Endometrial microvascular endothelial cells (primary cell): Measurements from ENCODE around the gene SEC14L5. TPM values are rescaled to one million over a fixed set of nuclear protein-coding genes. Genes with fewer than 3 reads are reported as not detected.
"Not testable (repeated sequence)": the region's sequence is repeated elsewhere in the genome, so short reads cannot be mapped to it uniquely, and the experiment has no call there.

ENCODE experiments used
- in situ Hi-C: cut with HindIII; loops from 2 replicates; pipeline ENCODE4 v1.10.0; 2017; ENCODE audit warnings: low sequenced_read_pairs, low pct_unique_long_range_greater_than_20kb; ENCODE audit errors: inconsistent ontology term
- total RNA-seq: library from RNA; depleted of rRNA; stranded (reverse); fragments of >200 nt; gene quantifications from one replicate; pipeline ENCODE4 v1.2.3, GENCODE V29; 2015; ENCODE audit errors: inconsistent ontology term

Gene SEC14L5
- total RNA-seq, 1 donor from 2014 or later, result not detected

DNA sequence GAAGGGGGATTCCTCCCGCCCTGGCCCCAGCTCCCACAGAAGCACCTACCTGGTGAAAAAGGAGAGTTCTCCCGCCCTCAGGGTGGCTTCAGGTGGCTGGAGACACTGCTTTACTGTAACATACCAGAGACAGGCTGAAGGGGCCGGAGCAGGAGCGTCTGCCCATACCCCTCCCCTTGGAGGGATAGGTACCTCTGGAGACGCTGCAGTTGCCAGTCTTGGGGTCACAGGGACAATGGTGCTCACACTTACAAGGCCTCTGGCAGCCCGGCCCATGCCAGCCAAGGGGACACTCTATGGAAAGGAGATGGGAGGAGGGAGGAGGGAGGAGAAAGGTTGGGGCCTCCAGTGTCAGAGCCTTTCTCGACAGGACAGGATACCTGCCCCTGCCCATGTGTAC, 69.0 kb downstream of the SEC14L5 start:
- in situ Hi-C loops, result no loop called here

DNA sequence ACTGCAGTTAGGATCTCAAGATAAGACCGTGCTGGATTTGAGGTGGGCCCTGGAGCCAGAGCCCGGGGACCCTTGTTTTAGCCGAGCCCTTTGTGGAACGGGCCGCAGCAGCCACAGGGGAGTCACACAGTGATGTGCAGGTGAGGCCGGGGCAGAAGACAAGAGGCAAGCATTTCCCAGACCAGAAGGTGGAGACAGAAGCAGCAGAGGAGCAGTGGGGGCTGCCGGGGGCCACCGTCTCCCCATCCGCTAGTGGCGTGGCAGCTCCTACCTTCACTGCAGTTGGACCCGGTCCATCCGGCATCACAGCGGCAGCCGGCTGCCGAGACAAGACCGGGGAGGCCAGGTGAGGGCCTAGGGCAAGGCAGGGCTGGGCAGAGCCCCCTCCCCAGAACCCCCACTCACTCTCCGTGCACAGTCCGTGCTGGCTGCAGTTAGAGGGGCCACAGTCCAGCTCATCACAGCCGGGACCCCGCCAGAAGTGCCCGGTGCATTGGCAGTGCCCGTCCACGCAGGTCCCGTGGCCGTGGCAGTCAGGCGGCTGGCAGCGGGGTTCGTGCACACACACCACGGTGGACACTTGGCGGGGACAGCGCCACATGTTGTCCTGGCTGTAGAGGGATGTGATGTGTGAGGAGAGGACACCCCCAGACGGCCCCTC, 69.6 kb downstream of the SEC14L5 start:
- in situ Hi-C loops, result no loop called here

DNA sequence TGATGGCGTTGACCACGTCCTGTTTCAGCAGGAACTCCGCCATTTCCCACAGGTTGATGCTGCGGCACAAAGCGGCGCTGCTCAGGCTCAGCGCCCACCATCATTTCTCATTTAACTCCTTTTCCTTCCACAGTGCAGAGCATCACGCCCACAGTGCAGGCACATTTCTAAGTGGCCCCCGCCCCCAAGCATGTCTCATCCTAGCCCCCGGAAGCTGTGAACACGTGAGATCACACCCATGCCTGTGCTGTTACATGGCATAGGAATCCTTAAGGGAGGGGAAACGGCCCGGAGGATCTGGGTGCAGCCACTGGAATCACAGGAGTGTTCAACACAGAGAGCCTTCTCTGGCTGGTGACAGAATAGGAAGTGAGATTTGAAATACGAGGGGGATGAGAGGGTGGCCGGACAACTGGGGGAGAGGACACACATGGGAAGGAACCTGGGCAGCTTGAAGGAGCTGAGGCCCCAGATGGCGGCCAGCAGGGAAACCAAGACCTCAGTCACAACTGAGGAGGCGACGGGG, 70.9 kb downstream of the SEC14L5 start:
- in situ Hi-C loops, result no loop called here

DNA sequence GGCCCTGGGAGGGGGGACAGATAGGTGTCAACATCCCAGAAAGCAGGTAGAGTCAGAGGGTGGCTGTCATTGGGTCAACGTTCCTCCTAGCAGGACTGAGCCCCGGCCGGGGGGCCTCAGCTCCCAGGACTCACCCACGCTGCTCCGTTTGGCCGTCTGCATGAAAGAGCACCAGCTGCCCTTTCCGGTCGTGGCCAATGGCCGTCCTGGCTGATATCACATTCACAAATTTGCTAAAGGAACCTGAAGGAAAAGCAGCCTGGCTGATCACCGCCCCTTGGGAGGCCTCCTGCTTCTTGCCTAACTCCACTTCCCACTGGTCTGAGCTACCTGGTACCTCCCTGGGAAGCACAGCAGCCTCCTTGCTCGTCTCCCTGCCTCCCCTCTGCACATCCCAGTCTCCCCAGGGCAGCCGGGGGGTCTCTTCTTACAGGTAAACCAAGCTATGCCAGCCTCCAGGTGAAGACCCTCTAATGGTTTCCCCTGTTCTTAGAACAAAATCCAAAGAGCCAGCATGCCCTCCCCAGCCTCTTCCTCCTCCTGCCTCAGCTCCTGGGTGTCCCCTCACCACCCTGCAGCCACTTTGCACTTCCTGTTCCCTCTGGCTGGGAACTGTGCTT, 72.2 kb downstream of the SEC14L5 start:
- in situ Hi-C loops, result no loop called here

DNA sequence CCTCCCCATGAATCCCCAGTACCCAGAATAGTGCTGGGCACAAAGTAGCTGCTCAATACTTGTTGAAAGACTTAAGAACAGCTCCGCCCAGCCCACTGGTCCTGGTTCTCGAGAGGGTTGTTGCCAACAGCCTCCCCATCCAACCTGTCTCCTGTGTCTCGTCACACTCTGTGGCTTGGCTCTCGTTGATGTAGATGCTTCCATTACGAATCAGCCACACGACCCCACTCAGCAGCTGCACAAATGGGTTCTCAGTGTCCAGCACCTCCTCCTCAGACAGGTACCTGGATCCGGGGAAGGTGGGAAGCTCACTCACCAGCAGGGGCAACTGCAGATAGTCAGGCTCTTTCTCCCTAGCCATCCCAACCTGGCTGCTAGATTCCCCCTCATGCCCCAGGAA, 73.5 kb downstream of the SEC14L5 start:
- in situ Hi-C loops, result no loop called here

DNA sequence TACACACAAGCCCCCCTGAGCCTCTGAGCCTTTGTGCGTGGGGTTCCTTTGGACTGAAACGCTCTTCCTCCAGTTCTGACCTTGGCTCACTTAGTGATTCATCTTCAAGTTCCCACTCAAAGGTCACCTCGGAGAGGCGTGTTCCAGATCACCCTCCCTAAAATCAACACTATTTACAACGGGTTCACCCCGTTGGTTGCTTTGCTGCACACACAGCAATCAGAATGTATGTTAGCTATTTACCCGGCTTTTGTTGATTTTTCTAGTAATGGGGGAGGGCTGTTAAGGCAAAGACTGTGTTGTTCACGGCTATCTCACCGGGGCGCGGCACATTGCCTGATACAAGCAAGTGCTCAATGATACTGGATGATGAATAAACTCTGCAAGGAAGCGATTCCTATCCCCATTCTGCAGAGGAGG, 74.6 kb downstream of the SEC14L5 start:
- in situ Hi-C loops, result no loop called here

DNA sequence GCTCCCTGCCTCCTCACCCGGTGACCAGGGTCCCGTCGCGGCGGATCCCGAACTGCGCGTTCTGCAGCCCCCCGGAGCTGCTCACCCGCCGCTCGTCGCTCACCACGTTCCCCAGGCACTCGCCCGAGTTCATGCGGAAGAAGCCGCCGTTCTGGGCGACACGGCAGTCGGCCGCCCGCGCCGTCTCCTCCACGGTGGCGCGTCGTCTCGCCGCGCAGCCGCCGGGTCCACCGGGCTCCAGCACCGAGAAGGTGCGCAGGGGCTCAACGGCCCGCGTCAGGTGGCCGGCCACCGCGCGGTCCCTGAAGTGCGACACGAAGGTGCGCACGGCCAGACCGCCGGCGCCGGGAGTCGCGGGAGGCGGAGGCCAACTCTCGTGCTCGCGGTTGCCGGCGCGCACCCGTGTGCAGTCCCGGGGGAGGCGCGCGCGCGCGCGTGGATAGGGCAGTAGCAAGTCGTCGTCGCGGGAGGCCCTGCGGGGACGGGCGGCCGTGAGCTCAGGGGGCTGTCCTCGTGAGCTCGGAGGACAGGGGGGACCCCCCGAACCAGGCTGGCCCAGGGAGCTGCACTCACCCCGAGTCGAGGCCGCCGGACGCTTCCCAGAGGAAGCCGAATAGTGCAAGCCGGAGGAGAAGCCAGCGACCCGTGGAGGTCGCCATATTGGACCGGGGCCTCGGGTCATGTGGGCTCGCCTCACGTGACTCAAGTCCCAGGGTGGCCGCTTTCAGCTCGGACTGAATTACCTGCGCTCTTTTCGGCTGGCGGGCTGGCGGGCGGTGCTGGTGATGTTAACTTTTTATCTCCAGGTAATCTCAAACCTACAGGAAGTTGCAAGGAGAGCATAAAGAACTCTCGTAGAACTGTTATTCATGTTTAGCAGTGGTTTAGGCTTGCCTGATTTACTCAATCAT, 75.4 kb downstream of the SEC14L5 start, which contains the start of gene NAGPA:
TSS of gene NAGPA (minus strand) at position 680 of the 911 bp plus-strand sequence. CDS start at position 659, 21 bp downstream.
- in situ Hi-C loops, result no loop called here

DNA sequence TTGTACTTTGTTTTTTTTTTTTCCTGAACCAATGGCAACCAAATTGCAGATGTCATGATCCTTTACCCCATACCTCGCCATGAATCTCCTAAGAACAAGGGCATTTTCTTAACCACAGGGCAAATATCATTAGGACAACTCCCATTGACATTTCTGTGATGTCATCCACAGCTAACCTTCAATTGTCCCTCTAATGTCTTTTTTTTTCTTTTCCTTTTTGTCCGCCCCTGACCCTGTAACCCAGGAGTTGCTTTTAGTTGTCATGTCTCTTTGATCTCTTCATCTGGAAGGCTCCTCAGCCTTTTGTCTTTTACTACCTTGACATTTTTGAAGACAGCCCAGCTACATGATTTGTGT, 76.0 kb downstream of the SEC14L5 start:
- in situ Hi-C loops, result no loop called here

DNA sequence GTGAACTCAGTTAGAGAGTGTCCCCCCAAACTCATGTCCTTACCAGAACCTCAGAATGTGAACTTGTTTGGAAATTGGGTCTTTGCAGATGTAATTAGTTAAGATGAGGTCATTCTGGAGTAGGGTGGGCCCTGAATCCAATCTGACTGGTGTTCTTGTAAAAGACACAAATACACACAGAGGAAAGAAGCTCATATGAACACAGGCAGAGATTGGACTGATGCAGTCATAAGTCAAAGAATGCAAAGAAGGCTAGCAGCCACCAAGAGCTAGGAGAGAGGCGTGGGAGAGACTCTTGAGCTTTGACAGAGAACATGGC, 77.7 kb downstream of the SEC14L5 start:
- in situ Hi-C loops, result no loop called here

DNA sequence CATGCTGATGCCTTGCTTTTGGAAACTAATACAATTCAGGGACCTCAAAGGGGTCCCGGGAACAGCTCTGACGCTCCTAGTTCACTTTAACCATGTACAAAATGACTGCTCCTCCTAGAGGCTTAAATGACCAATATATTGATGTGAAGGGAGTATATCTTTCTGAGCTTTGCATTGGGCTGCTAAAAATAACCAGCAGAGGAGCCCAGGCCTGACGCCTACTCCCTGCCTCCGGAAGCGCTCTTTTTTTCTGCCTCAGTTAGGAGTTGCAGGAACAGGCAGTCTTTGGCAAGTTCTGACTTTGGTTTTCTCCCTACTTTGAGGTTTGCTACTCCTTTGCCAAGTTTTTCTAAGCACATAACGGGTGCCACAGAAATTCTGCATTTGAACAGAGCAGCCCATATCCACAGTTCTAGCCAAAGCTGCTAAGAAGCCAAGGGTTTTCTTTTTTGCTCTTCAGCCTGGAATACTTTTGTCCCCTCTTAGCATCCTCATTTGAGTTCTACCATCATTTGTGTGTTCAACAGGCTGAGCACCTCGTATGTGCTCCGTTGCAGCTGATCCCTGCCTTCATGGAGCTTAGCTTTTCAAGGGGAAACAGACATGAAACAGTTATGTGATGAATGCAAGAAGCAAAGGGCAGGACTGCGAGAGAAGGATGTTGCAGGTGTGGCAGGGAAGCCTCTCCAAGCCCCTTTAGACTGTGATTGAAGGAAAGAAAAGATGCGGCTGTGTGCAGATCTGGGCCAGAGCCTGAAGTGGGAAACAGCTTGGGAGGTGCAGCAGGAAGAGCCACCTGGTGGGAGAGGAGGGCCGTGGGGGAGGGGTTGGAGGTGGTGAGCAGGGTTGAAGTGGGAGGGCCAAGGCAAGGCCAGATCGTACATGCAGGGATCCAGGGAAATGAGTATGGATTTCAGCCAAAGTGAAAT, 78.4 kb downstream of the SEC14L5 start:
- in situ Hi-C loops, result no loop called here

DNA sequence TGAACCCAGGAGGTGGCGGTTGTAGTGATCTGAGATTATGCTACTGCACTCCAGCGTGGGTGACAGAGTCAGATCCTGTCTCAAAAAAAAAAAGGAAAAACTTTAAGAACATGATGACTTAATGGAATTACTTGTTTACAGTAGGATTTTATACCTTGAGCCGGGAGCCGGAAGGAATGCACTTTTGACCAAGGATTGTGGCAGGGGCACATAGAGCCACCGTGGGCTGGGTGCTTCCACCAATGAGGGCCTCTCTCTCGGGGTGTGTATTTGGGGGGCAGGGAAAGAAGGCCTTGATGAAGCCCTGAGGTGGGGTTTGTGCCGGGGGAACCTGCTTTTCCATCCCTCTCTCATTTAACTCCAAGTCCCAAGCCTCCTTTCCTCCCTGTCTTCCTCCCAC, 82.3 kb downstream of the SEC14L5 start:
- in situ Hi-C loops, result no loop called here

DNA sequence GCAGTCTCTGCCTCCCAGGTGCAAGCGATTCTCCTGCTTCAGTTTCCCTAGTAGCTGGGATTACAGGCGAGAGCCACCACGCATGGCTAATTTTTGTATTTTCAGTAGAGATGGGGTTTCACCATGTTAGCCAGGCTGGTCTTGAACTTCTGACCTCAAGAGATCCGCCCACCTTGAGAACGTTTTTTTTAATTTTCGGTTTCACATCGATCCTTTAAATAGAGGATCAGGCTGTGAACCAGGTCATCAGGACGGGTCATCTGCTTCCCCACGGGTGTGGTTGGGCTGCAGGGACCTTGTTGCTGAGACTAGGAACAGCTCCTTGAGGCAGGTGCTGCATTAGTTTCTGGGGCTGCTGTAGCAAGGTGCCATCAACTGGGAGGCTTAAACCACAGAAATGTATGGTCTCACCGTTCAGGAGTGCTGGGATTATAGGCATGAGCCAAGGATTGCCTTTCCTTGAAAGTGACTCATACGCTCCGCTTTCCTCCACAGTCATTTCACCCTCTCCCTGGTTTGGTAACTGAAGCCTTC, 83.5 kb downstream of the SEC14L5 start:
- in situ Hi-C loops, result no loop called here

DNA sequence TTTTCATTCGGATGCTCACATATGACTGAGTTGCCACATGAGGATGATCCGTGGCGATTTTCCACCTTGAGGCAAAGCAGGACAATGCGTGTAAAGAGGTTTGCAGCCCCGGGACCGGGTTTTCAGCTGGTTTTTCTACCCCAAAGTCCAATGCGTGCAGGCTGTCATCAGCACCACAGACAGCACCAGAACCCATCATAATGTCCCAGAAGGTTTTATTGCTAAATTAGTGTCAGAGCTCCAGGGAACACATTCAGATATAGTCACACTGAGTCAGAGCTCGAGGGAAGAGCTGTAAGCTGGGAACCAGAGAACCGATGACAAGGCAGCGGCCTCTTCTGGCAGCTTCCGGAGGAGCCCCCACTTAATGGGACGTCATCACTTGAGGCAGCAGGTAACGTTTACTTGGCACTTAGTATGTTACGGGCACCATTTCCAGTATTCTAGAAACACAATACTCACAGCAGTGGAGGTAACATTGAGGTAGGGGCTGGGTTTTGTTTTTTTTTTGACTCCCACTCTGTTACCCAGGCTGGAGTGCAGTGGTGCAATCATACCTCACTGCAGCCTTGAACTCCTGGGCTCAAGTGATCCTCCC, 84.5 kb downstream of the SEC14L5 start:
- in situ Hi-C loops, result no loop called here

DNA sequence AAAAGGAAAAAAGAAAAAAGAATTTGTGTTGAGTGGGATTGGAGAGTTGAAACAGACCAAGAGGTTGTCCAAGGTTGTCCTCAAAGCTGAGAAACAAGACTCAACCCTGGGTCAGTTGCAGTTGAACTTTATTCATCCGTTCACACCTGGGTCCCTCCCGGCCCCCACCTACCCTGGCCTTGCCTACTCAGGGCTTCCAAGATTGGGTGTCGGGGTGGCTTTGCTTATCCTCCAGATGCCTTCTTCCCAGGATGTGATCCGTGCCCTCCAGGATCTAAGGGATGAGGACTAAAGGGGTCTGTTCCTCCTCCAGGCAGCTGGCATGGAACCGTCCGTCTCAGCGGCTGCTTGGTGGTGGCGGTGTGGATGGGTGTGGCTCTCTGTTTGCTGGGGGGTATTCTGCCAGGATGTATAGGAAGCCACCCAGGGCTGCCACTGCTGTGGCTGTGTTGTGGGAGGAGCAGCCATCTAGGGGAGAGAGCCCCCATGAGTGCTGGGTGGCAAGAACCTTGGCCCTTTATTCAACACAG, 85.9 kb downstream of the SEC14L5 start:
- in situ Hi-C loops, result no loop called here

DNA sequence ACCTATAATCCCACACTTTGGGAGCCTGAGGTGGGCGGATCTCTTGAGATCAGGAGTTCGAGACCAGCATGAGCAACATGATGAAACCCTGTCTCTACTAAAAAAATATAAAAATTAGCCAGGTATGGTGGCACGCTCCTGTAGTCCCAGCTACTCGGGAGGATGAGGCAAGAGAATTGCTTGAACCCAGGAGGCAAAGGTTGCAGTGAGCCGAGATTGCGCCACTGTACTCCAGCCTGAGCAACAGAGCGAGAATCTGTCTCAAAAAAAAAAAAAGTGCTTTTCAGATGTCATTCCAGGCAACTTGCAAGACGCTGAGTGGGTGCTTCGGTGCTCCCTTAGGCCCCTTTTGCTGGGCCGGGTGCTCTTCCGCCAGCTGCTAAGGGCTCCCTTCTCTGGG, 86.5 kb downstream of the SEC14L5 start:
- in situ Hi-C loops, result not testable (repeated sequence)

DNA sequence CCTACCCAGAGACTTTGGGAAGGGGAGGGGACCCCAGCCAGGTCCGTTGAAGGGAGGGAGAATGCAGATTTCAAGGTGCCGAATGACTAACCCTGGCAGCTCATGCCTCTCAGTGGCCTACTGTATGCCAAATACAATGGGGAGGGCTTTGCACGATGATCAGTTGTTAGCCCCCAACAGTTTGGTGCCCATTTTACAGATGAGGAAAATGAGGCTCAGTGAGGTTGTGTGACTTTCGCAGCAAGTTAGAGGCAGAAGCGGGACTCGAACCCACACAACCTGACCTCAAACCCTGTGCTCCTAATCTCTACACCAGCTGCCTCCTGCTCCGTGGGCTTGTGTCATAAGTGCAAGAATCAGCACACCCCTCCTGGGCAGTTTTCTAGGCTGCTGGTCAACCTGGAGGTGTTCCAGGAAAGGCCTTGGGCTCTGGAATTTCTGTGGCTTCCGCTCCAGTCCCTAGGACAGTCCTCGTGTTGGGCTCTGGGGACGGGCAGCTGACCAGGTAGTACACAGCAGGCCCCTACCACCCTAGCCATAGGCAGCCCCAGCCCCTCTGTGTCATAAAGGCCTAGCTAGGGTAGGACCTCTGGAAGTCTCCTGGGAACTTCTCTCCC, 87.5 kb downstream of the SEC14L5 start:
- in situ Hi-C loops, result no loop called here

DNA sequence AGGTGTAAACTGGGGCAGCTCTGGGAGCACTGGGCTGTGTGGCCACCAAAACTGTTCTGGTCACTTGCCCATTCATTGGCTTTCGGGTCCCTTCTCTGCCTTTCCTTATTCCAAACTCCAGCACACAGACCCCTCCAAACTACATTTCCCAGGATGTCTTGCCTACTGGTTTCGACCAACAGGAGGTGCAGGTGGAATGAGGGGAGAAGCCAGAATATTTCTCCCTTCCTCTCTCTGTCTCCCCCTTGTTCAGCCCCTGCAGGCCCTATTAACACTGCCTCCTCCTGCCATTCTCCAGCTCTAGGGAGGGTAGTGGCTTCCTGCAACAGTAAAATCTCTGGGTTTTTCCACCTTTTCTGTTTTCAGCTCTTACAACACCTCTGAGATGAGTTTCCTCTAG, 88.8 kb downstream of the SEC14L5 start:
- in situ Hi-C loops, result no loop called here
